OCI-LY3 (cell line): ENCODE results near the gene TMEM201.

Experiments
- H2AFZ ChIP-seq: fragments of 200-600, 300-600 bp; shearing (Covaris generic); 2 replicates; pipeline ENCODE4 v1.6.0; 2014; ENCODE audit warnings: antibody characterized with exemption, low read depth, low read length
- H3K27ac ChIP-seq: fragments of 200-600, 300-600 bp; sonication (generic); 2 replicates; pipeline ENCODE4 v1.5.1; 2014; ENCODE audit warnings: mild to moderate bottlenecking, low read length, moderate library complexity, mixed read lengths
- H3K27me3 ChIP-seq: fragments of 200-600, 300-600 bp; sonication (generic); 2 replicates; pipeline ENCODE4 v1.6.1; 2014; ENCODE audit warnings: low read depth, low read length, mixed read lengths
- H3K36me3 ChIP-seq: fragments of 200-600, 300-600 bp; sonication (generic); replicated peaks from 2 replicates; pipeline ENCODE3; 2014; ENCODE audit warnings: low read depth, low read length, mixed read lengths
- H3K4me1 ChIP-seq: fragments of 300-600, 200-600 bp; sonication (generic); 2 replicates; pipeline ENCODE4 v1.6.1; 2014; ENCODE audit warnings: low read length, mixed read lengths
- H3K4me2 ChIP-seq: fragments of 200-600, 300-600 bp; sonication (generic); 2 replicates; pipeline ENCODE4 v1.6.1; 2014; ENCODE audit warnings: low read length, mixed read lengths
- H3K4me3 ChIP-seq: fragments of 300-600, 200-600 bp; sonication (generic); 2 replicates; pipeline ENCODE4 v1.5.1; 2014; ENCODE audit warnings: antibody characterized with exemption, mild to moderate bottlenecking, low read length, moderate library complexity
- H3K79me2 ChIP-seq: fragments of 300-600, 200-600 bp; shearing (Covaris generic); 2 replicates; pipeline ENCODE4 v1.6.1; 2014; ENCODE audit warnings: mild to moderate bottlenecking, low read length, mixed read lengths
- H3K9ac ChIP-seq: fragments of 300-600, 200-600 bp; shearing (Covaris generic); 2 replicates; pipeline ENCODE4 v1.6.0; 2014; ENCODE audit warnings: mild to moderate bottlenecking, low read length, moderate library complexity
- H3K9me3 ChIP-seq: fragments of 200-600, 300-600 bp; shearing (Covaris generic); 2 replicates; pipeline ENCODE4 v1.6.1; 2014; ENCODE audit warnings: low read length, mixed read lengths; ENCODE audit not compliant: insufficient read depth
- H4K20me1 ChIP-seq: fragments of 200-600, 300-600 bp; sonication (generic); 2 replicates; pipeline ENCODE4 v1.6.1; 2016; ENCODE audit warnings: low read length, mixed read lengths; ENCODE audit not compliant: insufficient read depth
- EZH2phosphoT487 ChIP-seq: fragments of 200-600 bp; shearing (Covaris generic); IDR thresholded peaks from 2 replicates; pipeline ENCODE4 v1.6.1; 2018; ENCODE audit warnings: antibody characterized with exemption, mixed run types, low read depth
- TF ChIP-seq, protein P1 (sequence below): fragments of 200-600, 300-600 bp; sonication (generic); IDR thresholded peaks from 2 replicates; pipeline ENCODE4 v1.5.1; 2014; ENCODE audit warnings: antibody characterized with exemption, low read length, low read depth

The TMEM201 gene, protein sequence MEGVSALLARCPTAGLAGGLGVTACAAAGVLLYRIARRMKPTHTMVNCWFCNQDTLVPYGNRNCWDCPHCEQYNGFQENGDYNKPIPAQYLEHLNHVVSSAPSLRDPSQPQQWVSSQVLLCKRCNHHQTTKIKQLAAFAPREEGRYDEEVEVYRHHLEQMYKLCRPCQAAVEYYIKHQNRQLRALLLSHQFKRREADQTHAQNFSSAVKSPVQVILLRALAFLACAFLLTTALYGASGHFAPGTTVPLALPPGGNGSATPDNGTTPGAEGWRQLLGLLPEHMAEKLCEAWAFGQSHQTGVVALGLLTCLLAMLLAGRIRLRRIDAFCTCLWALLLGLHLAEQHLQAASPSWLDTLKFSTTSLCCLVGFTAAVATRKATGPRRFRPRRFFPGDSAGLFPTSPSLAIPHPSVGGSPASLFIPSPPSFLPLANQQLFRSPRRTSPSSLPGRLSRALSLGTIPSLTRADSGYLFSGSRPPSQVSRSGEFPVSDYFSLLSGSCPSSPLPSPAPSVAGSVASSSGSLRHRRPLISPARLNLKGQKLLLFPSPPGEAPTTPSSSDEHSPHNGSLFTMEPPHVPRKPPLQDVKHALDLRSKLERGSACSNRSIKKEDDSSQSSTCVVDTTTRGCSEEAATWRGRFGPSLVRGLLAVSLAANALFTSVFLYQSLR

DNA sequence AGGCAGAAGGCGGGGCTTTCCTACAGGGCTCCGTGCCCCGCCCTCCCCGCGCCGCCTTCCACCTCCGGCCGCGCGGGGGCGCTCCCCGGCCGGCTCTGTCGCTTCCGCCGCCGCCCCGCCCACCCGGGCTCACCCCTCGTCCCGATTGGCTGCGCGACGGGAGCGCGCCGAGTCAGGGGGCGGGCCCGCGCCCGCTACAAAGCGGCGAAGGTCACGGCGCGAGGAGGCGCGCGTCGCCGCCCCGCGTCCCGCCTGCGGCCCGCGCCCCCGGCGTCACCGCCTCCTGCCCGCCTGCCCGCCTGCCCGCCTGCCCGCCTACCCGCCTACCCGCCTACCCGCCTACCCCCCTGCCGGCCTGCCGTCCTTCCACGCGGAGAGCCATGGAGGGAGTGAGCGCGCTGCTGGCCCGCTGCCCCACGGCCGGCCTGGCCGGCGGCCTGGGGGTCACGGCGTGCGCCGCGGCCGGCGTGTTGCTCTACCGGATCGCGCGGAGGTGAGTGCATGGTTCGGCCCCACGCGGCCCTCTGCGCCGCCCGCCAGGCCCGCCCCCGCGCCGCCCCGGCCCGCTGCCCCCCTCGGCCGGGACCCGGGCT lies at the start of gene TMEM201:
Gene TMEM201 (plus strand): TSS at position 361 of the 593 bp plus-strand sequence. CDS start 20 bp downstream, at position 381.
- Histone ChIP-seq H4K20me1 (peaks cover 38% of the 10 kb centered on the region), H3K9me3 (no peaks in the 10 kb centered on the region), H3K27ac (no peak within 1 kb of the TSS; the same call in 1 of the 2 replicates), H2AFZ (no peak within 1 kb of the TSS), H3K27me3 (no peaks in the 10 kb centered on the region), H3K36me3 (no peaks in the 10 kb centered on the region), H3K9ac (peak within 1 kb of the TSS; percentile 83), H3K4me1 (peaks cover 23% of the 10 kb centered on the region), H3K4me2 (peak within 1 kb of the TSS; percentile 99), H3K4me3 (peak within 1 kb of the TSS; percentile 99), H3K79me2 (peaks cover 47% of the 10 kb centered on the region)
- TF ChIP-seq, protein P1, sequence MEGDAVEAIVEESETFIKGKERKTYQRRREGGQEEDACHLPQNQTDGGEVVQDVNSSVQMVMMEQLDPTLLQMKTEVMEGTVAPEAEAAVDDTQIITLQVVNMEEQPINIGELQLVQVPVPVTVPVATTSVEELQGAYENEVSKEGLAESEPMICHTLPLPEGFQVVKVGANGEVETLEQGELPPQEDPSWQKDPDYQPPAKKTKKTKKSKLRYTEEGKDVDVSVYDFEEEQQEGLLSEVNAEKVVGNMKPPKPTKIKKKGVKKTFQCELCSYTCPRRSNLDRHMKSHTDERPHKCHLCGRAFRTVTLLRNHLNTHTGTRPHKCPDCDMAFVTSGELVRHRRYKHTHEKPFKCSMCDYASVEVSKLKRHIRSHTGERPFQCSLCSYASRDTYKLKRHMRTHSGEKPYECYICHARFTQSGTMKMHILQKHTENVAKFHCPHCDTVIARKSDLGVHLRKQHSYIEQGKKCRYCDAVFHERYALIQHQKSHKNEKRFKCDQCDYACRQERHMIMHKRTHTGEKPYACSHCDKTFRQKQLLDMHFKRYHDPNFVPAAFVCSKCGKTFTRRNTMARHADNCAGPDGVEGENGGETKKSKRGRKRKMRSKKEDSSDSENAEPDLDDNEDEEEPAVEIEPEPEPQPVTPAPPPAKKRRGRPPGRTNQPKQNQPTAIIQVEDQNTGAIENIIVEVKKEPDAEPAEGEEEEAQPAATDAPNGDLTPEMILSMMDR, result peak; percentile 45
- no peak for TF ChIP-seq EZH2phosphoT487

DNA sequence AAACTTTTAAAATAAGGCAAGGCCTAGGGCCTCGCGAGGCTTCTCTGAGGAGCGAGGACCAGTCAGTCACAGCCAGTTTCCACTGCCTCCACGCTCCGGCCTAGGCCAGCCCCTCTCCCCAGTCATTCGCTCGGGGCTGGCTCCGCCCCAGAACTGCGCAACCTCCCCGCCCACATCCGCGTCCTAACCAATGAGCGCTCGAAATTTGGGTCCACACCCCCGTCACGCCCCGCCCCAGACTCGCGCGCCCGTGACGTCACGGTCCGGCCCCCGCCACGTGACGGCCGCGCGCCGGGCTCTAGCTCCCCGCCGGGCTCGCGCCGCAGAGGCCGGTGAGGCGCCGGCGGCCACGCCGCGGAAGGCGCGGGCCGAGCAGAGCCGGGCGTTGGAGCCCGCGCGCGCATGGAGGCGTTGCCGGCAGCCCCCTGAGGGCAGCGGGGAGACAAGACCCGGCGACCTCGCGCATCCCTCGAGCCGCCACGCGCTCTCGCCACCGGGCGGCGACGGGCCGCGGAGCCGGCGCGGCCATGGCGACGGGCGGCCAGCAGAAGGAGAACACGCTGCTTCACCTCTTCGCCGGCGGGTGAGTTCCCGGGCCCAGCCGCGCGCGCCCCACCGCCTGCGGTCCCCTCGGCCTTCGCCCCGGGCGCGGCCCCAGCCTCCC lies 49.4 kb upstream of the TMEM201 start, which contains the start of gene SLC25A33:
Gene SLC25A33 (plus strand): TSS at position 301 of the 664 bp plus-strand sequence. CDS start 227 bp downstream, at position 528.
- Histone ChIP-seq H3K4me3 (peak within 1 kb of the TSS; percentile 98), H4K20me1 (peaks cover 13% of the 10 kb centered on the region), H3K9ac (peak within 1 kb of the TSS; percentile 80), H3K79me2 (peaks cover 49% of the 10 kb centered on the region), H2AFZ (peak within 1 kb of the TSS; percentile 92; the same call in 1 of the 2 replicates), H3K9me3 (peaks cover 3% of the 10 kb centered on the region; the same call in 1 of the 2 replicates), H3K4me2 (peak within 1 kb of the TSS; percentile 92), H3K27me3 (no peaks in the 10 kb centered on the region), H3K4me1 (peaks cover 20% of the 10 kb centered on the region), H3K27ac (peak within 1 kb of the TSS; percentile 54), H3K36me3 (no peaks in the 10 kb centered on the region)
- TF ChIP-seq, protein P1, result no peak
- no peak for TF ChIP-seq EZH2phosphoT487

DNA sequence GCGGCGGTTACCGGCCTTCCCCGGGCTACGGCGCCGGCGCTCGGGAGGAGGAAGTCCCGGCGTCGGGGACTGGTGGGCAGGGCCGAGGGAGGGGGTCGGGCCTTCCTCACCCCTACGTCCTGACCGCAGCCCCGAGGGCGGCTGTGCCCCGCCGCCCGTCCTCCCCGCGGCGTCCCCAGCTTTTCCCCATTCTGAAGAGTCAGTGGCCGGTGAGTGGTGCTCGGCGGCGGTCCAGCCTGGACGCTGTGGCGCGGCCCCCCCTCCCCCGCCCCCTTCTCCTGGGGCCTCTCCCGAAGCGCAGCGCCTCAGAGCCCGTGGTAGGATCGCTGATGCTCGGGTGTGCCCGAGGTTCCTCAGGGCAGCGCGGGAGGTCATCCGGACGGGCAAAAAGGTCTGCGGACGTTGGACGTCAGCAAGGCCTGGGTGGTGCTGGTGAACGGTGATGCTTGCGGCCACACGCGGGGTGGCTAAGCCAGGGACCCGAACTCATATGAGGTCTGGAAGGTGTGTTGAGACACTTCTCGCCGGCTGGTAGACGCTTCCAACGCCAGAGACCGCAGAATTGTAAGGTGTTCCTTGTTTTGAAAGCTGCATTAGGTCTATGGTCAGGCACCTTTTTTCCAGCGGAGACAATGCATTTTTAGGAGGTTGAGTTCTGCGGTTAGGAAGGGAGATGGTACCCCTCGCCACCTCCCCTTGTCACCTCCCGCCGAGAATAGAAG lies 48.7 kb upstream of the TMEM201 start:
- Histone ChIP-seq H4K20me1 (peaks cover 13% of the 10 kb centered on the region), H3K9ac (peak overlapping the region; percentile 80), H3K9me3 (peaks cover 3% of the 10 kb centered on the region; the same call in 1 of the 2 replicates), H3K27ac (peak overlapping the region; percentile 41), H3K4me3 (peak overlapping the region; percentile 98), H3K4me2 (peak overlapping the region; percentile 77), H3K36me3 (no peaks in the 10 kb centered on the region), H3K4me1 (peaks cover 20% of the 10 kb centered on the region), H3K27me3 (no peaks in the 10 kb centered on the region), H2AFZ (no peak overlapping the region), H3K79me2 (peaks cover 56% of the 10 kb centered on the region)
- TF ChIP-seq EZH2phosphoT487, result no peak
- TF ChIP-seq, protein P1, result no peak
